Endothelial cell (in vitro differentiated cells): Measurements from ENCODE around the gene MROH9. TPM values are rescaled to one million over a fixed set of nuclear protein-coding genes. Genes with fewer than 3 reads are reported as not detected.

Experiments
- DNase-seq: peaks from one replicate; pipeline ENCODE4 v3.0.0; 2021; ENCODE audit warnings: low spot score
- H3K27ac Mint-ChIP-seq: one replicate; pipeline ENCODE4 v1.8.0; 2021; ENCODE audit warnings: mixed read lengths, inconsistent platforms; ENCODE audit not compliant: unreplicated experiment
- H3K27me3 Mint-ChIP-seq: one replicate; pipeline ENCODE4 v1.8.0; 2021; ENCODE audit warnings: mild to moderate bottlenecking, moderate library complexity, mixed read lengths, inconsistent platforms; ENCODE audit not compliant: unreplicated experiment
- H3K36me3 Mint-ChIP-seq: one replicate; pipeline ENCODE4 v1.8.0; 2021; ENCODE audit warnings: mild to moderate bottlenecking, low read depth, mixed read lengths, inconsistent platforms; ENCODE audit not compliant: unreplicated experiment
- H3K4me1 Mint-ChIP-seq: one replicate; pipeline ENCODE4 v1.8.0; 2021; ENCODE audit warnings: mild to moderate bottlenecking, mixed read lengths, inconsistent platforms; ENCODE audit not compliant: unreplicated experiment
- H3K4me3 Mint-ChIP-seq: one replicate; pipeline ENCODE4 v1.8.0; 2021; ENCODE audit warnings: mild to moderate bottlenecking, mixed read lengths, inconsistent platforms; ENCODE audit not compliant: unreplicated experiment
- H3K9me3 Mint-ChIP-seq: one replicate; pipeline ENCODE4 v1.8.0; 2021; ENCODE audit warnings: mixed read lengths, inconsistent platforms; ENCODE audit not compliant: unreplicated experiment
- CTCF ChIP-seq: fragments of 200-600 bp; sonication (generic); IDR thresholded peaks from one replicate; pipeline ENCODE4 v1.5.0; 2021; ENCODE audit warnings: antibody characterized with exemption; ENCODE audit not compliant: unreplicated experiment
- long read RNA-seq: library from polyadenylated mRNA; unstranded; transcript quantifications from one replicate; pipeline ENCODE4 v2.0.0, GENCODE V29; 2020; ENCODE audit not compliant: unreplicated experiment
- total RNA-seq: library from RNA; stranded (reverse); fragmentation: NEBNext Ultra II Directional; extraction: Animal tissue kit (Norgen Biotek cat#: 25700); gene quantifications from one replicate; pipeline ENCODE4 v1.2.1, GENCODE V29; 2021; ENCODE audit not compliant: unreplicated experiment

The MROH9 gene
- not detected for total RNA-seq
- long read RNA-seq, partial matches to known transcripts, result 0 of 1 reads
- long read RNA-seq, other reads (novel, unspliced or antisense), result 1 of 1 reads

GRCh38 chr1:170935231-170935630, at the start of gene MROH9:
Gene MROH9 (plus strand): TSS chr1:170935534. CDS start chr1:170945557, 10,023 bp downstream.
- no peak for TF ChIP-seq CTCF
- no peak for DNase-seq
- Mint-ChIP-seq H3K27me3 (no peaks in the 10 kb centered on the region), H3K4me1 (no peaks in the 10 kb centered on the region), H3K36me3 (no peaks in the 10 kb centered on the region), H3K27ac (no peak within 1 kb of the TSS), H3K9me3 (no peaks in the 10 kb centered on the region), H3K4me3 (no peak within 1 kb of the TSS)

GRCh38 chr1:170885551-170885950, 49.8 kb upstream of the MROH9 start:
- no peak overlapping the region for H3K4me3 Mint-ChIP-seq
- no peaks in the 10 kb centered on the region for H3K9me3 Mint-ChIP-seq
- H3K27me3 Mint-ChIP-seq, result peaks cover 1% of the 10 kb centered on the region
- no peak for DNase-seq
- no peak for TF ChIP-seq CTCF
- H3K4me1 Mint-ChIP-seq, result no peaks in the 10 kb centered on the region
- H3K27ac Mint-ChIP-seq, result no peak overlapping the region
- no peaks in the 10 kb centered on the region for H3K36me3 Mint-ChIP-seq

- TF ChIP-seq CTCF, result no peak
- H3K4me1 Mint-ChIP-seq, result no peaks in the 10 kb centered on the region
- H3K9me3 Mint-ChIP-seq, result no peaks in the 10 kb centered on the region
- peaks cover 1% of the 10 kb centered on the region for H3K27me3 Mint-ChIP-seq
- H3K27ac Mint-ChIP-seq, result no peak overlapping the region
- DNase-seq, result no peak
- H3K4me3 Mint-ChIP-seq, result no peak overlapping the region
- no peaks in the 10 kb centered on the region for H3K36me3 Mint-ChIP-seq
These were observed 48.9 kb upstream of the MROH9 start for GRCh38 chr1:170886460-170886859.

GRCh38 chr1:170887726-170888125, 47.6 kb upstream of the MROH9 start:
- H3K4me3 Mint-ChIP-seq, result no peak overlapping the region
- DNase-seq, result no peak
- H3K4me1 Mint-ChIP-seq, result no peaks in the 10 kb centered on the region
- no peaks in the 10 kb centered on the region for H3K36me3 Mint-ChIP-seq
- peaks cover 1% of the 10 kb centered on the region for H3K27me3 Mint-ChIP-seq
- no peak for TF ChIP-seq CTCF
- H3K9me3 Mint-ChIP-seq, result no peaks in the 10 kb centered on the region
- no peak overlapping the region for H3K27ac Mint-ChIP-seq

GRCh38 chr1:170891872-170892271, 43.5 kb upstream of the MROH9 start:
- H3K4me1 Mint-ChIP-seq, result no peaks in the 10 kb centered on the region
- H3K27me3 Mint-ChIP-seq, result no peaks in the 10 kb centered on the region
- no peak for TF ChIP-seq CTCF
- H3K27ac Mint-ChIP-seq, result no peak overlapping the region
- no peak for DNase-seq
- H3K9me3 Mint-ChIP-seq, result no peaks in the 10 kb centered on the region
- H3K36me3 Mint-ChIP-seq, result no peaks in the 10 kb centered on the region
- no peak overlapping the region for H3K4me3 Mint-ChIP-seq
